H9 (cell line): ENCODE results near the gene LITAF. TPM values are rescaled to one million over a fixed set of nuclear protein-coding genes. Genes with fewer than 3 reads are reported as not detected.

ENCODE experiments used
- DNase-seq: peaks from one replicate; pipeline ENCODE4 v3.0.0-alpha.2; 2017
- H2AFZ ChIP-seq: one replicate; pipeline ENCODE4 v1.6.1; 2013; ENCODE audit warnings: mild to moderate bottlenecking, low read length, control low read depth, moderate library complexity
- H2AK5ac ChIP-seq: 2 replicates; pipeline ENCODE4 v1.6.1; 2013; ENCODE audit warnings: low read length, control low read depth, mixed read lengths; ENCODE audit not compliant: insufficient read length
- H2BK120ac ChIP-seq: one replicate; pipeline ENCODE4 v1.6.1; 2013; ENCODE audit warnings: low read depth, mild to moderate bottlenecking, low read length, control low read depth, inconsistent platforms; ENCODE audit not compliant: poor library complexity, severe bottlenecking
- H2BK12ac ChIP-seq: 2 replicates; pipeline ENCODE4 v1.6.1; 2013; ENCODE audit warnings: low read length, control low read depth, mixed read lengths, low read depth; ENCODE audit not compliant: insufficient read length
- H2BK15ac ChIP-seq: 2 replicates; pipeline ENCODE4 v1.6.1; 2013; ENCODE audit warnings: low read depth, low read length, control low read depth
- H2BK20ac ChIP-seq: one replicate; pipeline ENCODE4 v1.6.1; 2013; ENCODE audit warnings: low read depth, mild to moderate bottlenecking, low read length, control low read depth, inconsistent platforms; ENCODE audit not compliant: poor library complexity, severe bottlenecking
- H2BK5ac ChIP-seq: 2 replicates; pipeline ENCODE4 v1.6.1; 2013; ENCODE audit warnings: low read length, control low read depth, mixed read lengths; ENCODE audit not compliant: insufficient read length
- H3K14ac ChIP-seq: 2 replicates; pipeline ENCODE4 v1.6.1; 2013; ENCODE audit warnings: low read length, control low read depth; ENCODE audit not compliant: insufficient read depth
- H3K18ac ChIP-seq: 2 replicates; pipeline ENCODE4 v1.6.1; 2013; ENCODE audit warnings: low read depth, mild to moderate bottlenecking, mixed read lengths, low read length, control low read depth; ENCODE audit not compliant: insufficient read length
- H3K23ac ChIP-seq: 2 replicates; pipeline ENCODE4 v1.6.1; 2013; ENCODE audit warnings: low read length, control low read depth, mixed read lengths, low read depth; ENCODE audit not compliant: insufficient read length
- H3K23me2 ChIP-seq: 2 replicates; pipeline ENCODE4 v1.6.1; 2013; ENCODE audit warnings: low read depth, mild to moderate bottlenecking, mixed read lengths, low read length, control low read depth; ENCODE audit not compliant: insufficient read length, poor library complexity, severe bottlenecking
- H3K27ac ChIP-seq: 2 replicates; pipeline ENCODE4 v1.5.1; 2013; ENCODE audit warnings: low read length, control low read depth, mixed read lengths, low read depth; ENCODE audit not compliant: insufficient read length
- H3K27me3 ChIP-seq: 2 replicates; pipeline ENCODE4 v1.6.1; 2013; ENCODE audit warnings: low read length, control low read depth, inconsistent platforms; ENCODE audit not compliant: insufficient read depth
- H3K4ac ChIP-seq: 2 replicates; pipeline ENCODE4 v1.6.1; 2013; ENCODE audit warnings: low read depth, mild to moderate bottlenecking, control low read depth, inconsistent platforms, low read length, moderate library complexity
- H3K4me1 ChIP-seq: 2 replicates; pipeline ENCODE4 v1.6.1; 2013; ENCODE audit warnings: low read length, control low read depth, inconsistent platforms; ENCODE audit not compliant: insufficient read depth
- H3K4me2 ChIP-seq: 2 replicates; pipeline ENCODE4 v1.6.1; 2013; ENCODE audit warnings: low read length, control low read depth, mixed read lengths; ENCODE audit not compliant: insufficient read length, insufficient read depth
- H3K56ac ChIP-seq: 2 replicates; pipeline ENCODE4 v1.6.1; 2013; ENCODE audit warnings: low read depth, mild to moderate bottlenecking, mixed read lengths, low read length, control low read depth; ENCODE audit not compliant: insufficient read length
- H3K79me1 ChIP-seq: 2 replicates; pipeline ENCODE4 v1.6.1; 2013; ENCODE audit warnings: low read depth, mild to moderate bottlenecking, moderate library complexity, low read length, control low read depth, inconsistent platforms; ENCODE audit not compliant: insufficient read depth, poor library complexity, severe bottlenecking
- H3K79me2 ChIP-seq: 2 replicates; pipeline ENCODE4 v1.6.1; 2013; ENCODE audit warnings: low read length, control low read depth, inconsistent platforms; ENCODE audit not compliant: insufficient read depth
- H3K9ac ChIP-seq: 2 replicates; pipeline ENCODE4 v1.6.1; 2013; ENCODE audit warnings: low read length, control low read depth, mixed read lengths; ENCODE audit not compliant: insufficient read length; ENCODE audit errors: extremely low read depth
- H3K9me3 ChIP-seq: one replicate; pipeline ENCODE4 v1.6.1; 2013; ENCODE audit warnings: low read depth, low read length, inconsistent platforms; ENCODE audit not compliant: control insufficient read depth
- H3T11ph ChIP-seq: one replicate; pipeline ENCODE4 v1.6.1; 2013; ENCODE audit warnings: mild to moderate bottlenecking, low read length, control low read depth, inconsistent platforms
- H4K20me1 ChIP-seq: one replicate; pipeline ENCODE4 v1.6.1; 2013; ENCODE audit not compliant: control insufficient read depth, insufficient read length, insufficient read depth
- H4K5ac ChIP-seq: 2 replicates; pipeline ENCODE4 v1.6.1; 2013; ENCODE audit warnings: low read depth, mild to moderate bottlenecking, mixed read lengths, low read length, control low read depth; ENCODE audit not compliant: insufficient read length
- H4K8ac ChIP-seq: replicated peaks from 2 replicates; pipeline ENCODE4 v1.6.1; 2013; ENCODE audit warnings: low read length, control low read depth, mixed read lengths, low read depth; ENCODE audit not compliant: insufficient read length
- H4K91ac ChIP-seq: 2 replicates; pipeline ENCODE4 v1.6.1; 2013; ENCODE audit warnings: low read depth, mild to moderate bottlenecking, moderate library complexity, mixed read lengths, low read length, control low read depth; ENCODE audit not compliant: insufficient read length
- H3K27ac Mint-ChIP-seq, 3 experiments: 2 replicates in 2 of 3; 3 replicates in 1 of 3; pipeline ENCODE4 v1.8.0; 2020 to 2021; ENCODE audit warnings: mixed read lengths in 3 of 3, mild to moderate bottlenecking in 1 of 3, moderate library complexity in 1 of 3
- H3K27me3 Mint-ChIP-seq: 2 replicates; pipeline ENCODE4 v1.8.0; 2021; ENCODE audit warnings: low read depth, mild to moderate bottlenecking, moderate library complexity, mixed read lengths
- H3K36me3 Mint-ChIP-seq, 3 experiments: 2 replicates in 2 of 3; 3 replicates in 1 of 3; pipeline ENCODE4 v1.8.0; 2020 to 2021; ENCODE audit warnings: low read depth in 3 of 3, mixed read lengths in 3 of 3; ENCODE audit not compliant: insufficient read depth in 1 of 3
- H3K4me1 Mint-ChIP-seq, 2 experiments: 2 replicates each; pipeline ENCODE4 v1.8.0; 2020; ENCODE audit warnings: mixed read lengths in 2 of 2
- H3K4me3 Mint-ChIP-seq, 2 experiments: 2 replicates in 1 of 2; 3 replicates in 1 of 2; pipeline ENCODE4 v1.8.0; 2020 to 2021; ENCODE audit warnings: mild to moderate bottlenecking in 2 of 2, mixed read lengths in 2 of 2, moderate library complexity in 1 of 2
- H3K9me3 Mint-ChIP-seq, 2 experiments: 2 replicates in 1 of 2; 3 replicates in 1 of 2; pipeline ENCODE4 v1.8.0; 2020; ENCODE audit warnings: mild to moderate bottlenecking in 2 of 2, mixed read lengths in 2 of 2, moderate library complexity in 1 of 2
- CTCF ChIP-seq: fragments of 200-600 bp; sonication (generic); conservative IDR thresholded peaks from 3 replicates; pipeline ENCODE4 v1.8.0; 2021; ENCODE audit warnings: antibody characterized with exemption, mild to moderate bottlenecking
- WGBS: extraction: QIAGEN DNeasy Blood & Tissue Kit; methylation state at CpG from one replicate; pipeline ENCODE4 v1.1.7; 2013; ENCODE audit warnings: missing lambda C conversion rate, low lambda C conversion rate, mixed read lengths; ENCODE audit not compliant: insufficient read length; ENCODE audit errors: extremely low coverage; 5-methylcytosine and 5-hydroxymethylcytosine counted together
- total RNA-seq: library from RNA; stranded (reverse); gene quantifications from 2 replicates; pipeline ENCODE4 v1.2.1, GENCODE V29; 2021

The LITAF gene
- total RNA-seq, 1 experiment from 2014 or later, result 249 TPM

- TF ChIP-seq CTCF, result no peak
- Mint-ChIP-seq H3K4me3 (no peak overlapping the region), H3K27me3 (no peaks in the 10 kb centered on the region), H3K4me1 (peaks cover 15 to 21% of the 10 kb centered on the region in 2 experiments), H3K27ac (peak overlapping the region; percentile 34 to 85 (median 56); a peak in 6 of 7 replicates), H3K36me3 (peaks cover 0 to 18% (median 8%) of the 10 kb centered on the region in 3 experiments; a peak in 5 of 7 replicates), H3K9me3 (no peaks in the 10 kb centered on the region)
- no peak overlapping the region for H4K8ac ChIP-seq
- no peak overlapping the region for H3K56ac ChIP-seq
- no peaks in the 10 kb centered on the region for H3K9me3 ChIP-seq
- no peak overlapping the region for H2BK120ac ChIP-seq
- no peak overlapping the region for H4K91ac ChIP-seq
- no peak overlapping the region for H3T11ph ChIP-seq
- no peak overlapping the region for H2BK20ac ChIP-seq
- no peak overlapping the region for H2BK15ac ChIP-seq
- no peaks in the 10 kb centered on the region for H4K20me1 ChIP-seq
- no peak overlapping the region for H3K18ac ChIP-seq
- no peaks in the 10 kb centered on the region for H3K27me3 ChIP-seq
- no peak for DNase-seq
- H3K4me1 ChIP-seq, result no peaks in the 10 kb centered on the region
- H2AK5ac ChIP-seq, result no peak overlapping the region
- H2AFZ ChIP-seq, result no peak overlapping the region
- H3K79me2 ChIP-seq, result no peaks in the 10 kb centered on the region
- no peak overlapping the region for H4K5ac ChIP-seq
- H2BK5ac ChIP-seq, result no peak overlapping the region
- WGBS, result no CpG with 5 or more reads among the region's 12 CpGs
- no peak overlapping the region for H2BK12ac ChIP-seq
- H3K23ac ChIP-seq, result no peak overlapping the region
- no peak overlapping the region for H3K14ac ChIP-seq
- H3K9ac ChIP-seq, result no peak overlapping the region
- H3K27ac ChIP-seq, result no peak overlapping the region
- H3K4me2 ChIP-seq, result no peak overlapping the region
- H3K23me2 ChIP-seq, result no peaks in the 10 kb centered on the region
- H3K79me1 ChIP-seq, result no peaks in the 10 kb centered on the region
- H3K4ac ChIP-seq, result no peak overlapping the region
Measured at GRCh38 chr16:11543661-11544393, 42.9 kb downstream of the LITAF start.
